Testis (tissue), 2 donors: ENCODE results near the gene NOTCH1.

Experiments
- POLR2A ChIP-seq: fragments of 450-650 bp; IDR thresholded peaks from one replicate; pipeline ENCODE4 v1.6.1; 2017; ENCODE audit warnings: antibody characterized with exemption, mild to moderate bottlenecking, moderate library complexity
- TF ChIP-seq, protein P1 (sequence below), 3 experiments: fragments of 450-650 bp in 2 of 3; fragments of 200-600 bp in 1 of 3; sonication (generic) in 1 of 3; IDR thresholded peaks; one replicate each; pipeline ENCODE4 v1.5.1; 2016 to 2019; ENCODE audit warnings: antibody characterized with exemption in 3 of 3, mild to moderate bottlenecking in 2 of 3, moderate library complexity in 1 of 3

- TF ChIP-seq, protein P1, sequence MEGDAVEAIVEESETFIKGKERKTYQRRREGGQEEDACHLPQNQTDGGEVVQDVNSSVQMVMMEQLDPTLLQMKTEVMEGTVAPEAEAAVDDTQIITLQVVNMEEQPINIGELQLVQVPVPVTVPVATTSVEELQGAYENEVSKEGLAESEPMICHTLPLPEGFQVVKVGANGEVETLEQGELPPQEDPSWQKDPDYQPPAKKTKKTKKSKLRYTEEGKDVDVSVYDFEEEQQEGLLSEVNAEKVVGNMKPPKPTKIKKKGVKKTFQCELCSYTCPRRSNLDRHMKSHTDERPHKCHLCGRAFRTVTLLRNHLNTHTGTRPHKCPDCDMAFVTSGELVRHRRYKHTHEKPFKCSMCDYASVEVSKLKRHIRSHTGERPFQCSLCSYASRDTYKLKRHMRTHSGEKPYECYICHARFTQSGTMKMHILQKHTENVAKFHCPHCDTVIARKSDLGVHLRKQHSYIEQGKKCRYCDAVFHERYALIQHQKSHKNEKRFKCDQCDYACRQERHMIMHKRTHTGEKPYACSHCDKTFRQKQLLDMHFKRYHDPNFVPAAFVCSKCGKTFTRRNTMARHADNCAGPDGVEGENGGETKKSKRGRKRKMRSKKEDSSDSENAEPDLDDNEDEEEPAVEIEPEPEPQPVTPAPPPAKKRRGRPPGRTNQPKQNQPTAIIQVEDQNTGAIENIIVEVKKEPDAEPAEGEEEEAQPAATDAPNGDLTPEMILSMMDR (IDR thresholded peaks at IDR 0.05): peak in 1 of 3 experiments; percentile 12
- no peak for TF ChIP-seq POLR2A
Observed at GRCh38 chr9:136564379-136564988, 18.6 kb upstream of the NOTCH1 start.
